ENCODE measurements around the gene SLC15A2.

- TF ChIP-seq CTCF (IDR thresholded peaks at IDR 0.05) (no peak), POLR2A (IDR thresholded peaks at IDR 0.05) (no peak), EP300 (IDR thresholded peaks at IDR 0.05) (no peak)
Measured at GRCh38 chr3:121871430-121871829, 22.8 kb upstream of the SLC15A2 start.
